HepG2 (cell line): ENCODE results near the gene KAZN. TPM values are rescaled to one million over a fixed set of nuclear protein-coding genes. Genes with fewer than 3 reads are reported as not detected.

Experiments
- ATAC-seq: fragments of 200-7000 bp; cut with Tn5 transposase; 3 replicates; pipeline ENCODE4 v1.9.1; 2020; ENCODE audit warnings: mild to moderate bottlenecking, moderate library complexity
- BruUV-seq: library from RNA; stranded (reverse); fragments of 400-500 nt; replicated peaks from 2 replicates; lab custom pipeline; 2021; lab: Mats Ljungman, UMichigan
- CTCF ChIA-PET: fragments of 300-600 bp; formaldehyde crosslinking; extraction: SDS; loops from one replicate; lab custom pipeline; 2021; ENCODE audit warnings: low total read pairs, inconsistent platforms, low intra/inter-chr PET ratio; lab: Yijun Ruan, JAX
- POLR2A ChIA-PET: fragments of 350-600 bp; sonication (Branson Sonifier 250); formaldehyde crosslinking; loops from one replicate; lab custom pipeline; 2020; ENCODE audit warnings: antibody characterized with exemption, inconsistent platforms; lab: Yijun Ruan, JAX
- DNase-seq: peaks from one replicate; pipeline ENCODE4 v3.0.0-alpha.2; 2015; ENCODE audit warnings: low spot score
- FAIRE-seq: peaks from 3 replicates; lab custom pipeline; 2011; peaks lifted over from hg19 to GRCh38; lab: Jason Lieb, UNC
- H2AFZ ChIP-seq: one replicate; pipeline ENCODE4 v1.6.1; 2011; ENCODE audit warnings: low read length, inconsistent platforms
- H3K27ac ChIP-seq: fragments of 300-600 bp; 3 replicates; pipeline ENCODE4 v1.8.0; 2011; ENCODE audit warnings: mixed run types, mild to moderate bottlenecking, mixed read lengths, low read length, inconsistent platforms; ENCODE audit not compliant: insufficient read depth; ENCODE audit errors: extremely low read length
- H3K27me3 ChIP-seq, 2 experiments: fragments of 200-600 bp in 1 of 2; 2 replicates in 1 of 2; 3 replicates in 1 of 2; pipeline versions ENCODE4 v1.6.0 to v1.8.0; 2011; ENCODE audit warnings: low read length in 2 of 2, mild to moderate bottlenecking in 2 of 2, moderate library complexity in 2 of 2, inconsistent platforms in 1 of 2; ENCODE audit not compliant: insufficient read depth in 2 of 2, control insufficient read depth in 1 of 2
- H3K36me3 ChIP-seq, 2 experiments: fragments of 200-600 bp in 1 of 2; replicated peaks in 1 of 2; 2 replicates in 1 of 2; 3 replicates in 1 of 2; pipeline versions ENCODE4 v1.5.1 to v1.8.0; 2011; ENCODE audit warnings: low read length in 2 of 2, inconsistent platforms in 1 of 2; ENCODE audit not compliant: insufficient read depth in 2 of 2, control insufficient read depth in 1 of 2
- H3K4me1 ChIP-seq: 2 replicates; pipeline ENCODE4 v1.5.1; 2012; ENCODE audit warnings: low read length, inconsistent platforms; ENCODE audit not compliant: insufficient read depth
- H3K4me2 ChIP-seq: 2 replicates; pipeline ENCODE4 v1.6.0; 2011; ENCODE audit warnings: low read depth, low read length, inconsistent platforms
- H3K4me3 ChIP-seq, 3 experiments: fragments of 200-600 bp in 1 of 3; sonication (generic), shearing (Covaris generic) in 1 of 3; replicated peaks in 1 of 3; 2 replicates each; pipeline ENCODE4 v1.5.1; 2011 to 2016; ENCODE audit warnings: low read length in 3 of 3, inconsistent platforms in 2 of 3, low read depth in 2 of 3, mild to moderate bottlenecking in 2 of 3, control low read depth in 1 of 3, mixed read lengths in 1 of 3; ENCODE audit not compliant: insufficient read depth in 1 of 3
- H3K79me2 ChIP-seq: one replicate; pipeline ENCODE4 v1.6.1; 2011; ENCODE audit warnings: low read length, inconsistent platforms; ENCODE audit not compliant: insufficient read depth
- H3K9ac ChIP-seq: 2 replicates; pipeline ENCODE4 v1.6.0; 2011; ENCODE audit warnings: mild to moderate bottlenecking, low read depth, low read length, inconsistent platforms; ENCODE audit not compliant: insufficient read depth
- H3K9me3 ChIP-seq: 2 replicates; pipeline ENCODE4 v1.5.1; 2012; ENCODE audit warnings: mild to moderate bottlenecking, low read length
- H4K20me1 ChIP-seq: 2 replicates; pipeline ENCODE4 v1.6.0; 2011; ENCODE audit warnings: inconsistent platforms, mild to moderate bottlenecking, low read length, moderate library complexity; ENCODE audit not compliant: insufficient read depth
- ASH2L ChIP-seq: fragments of 300-600, 200-600 bp; sonication (generic); IDR thresholded peaks from 2 replicates; pipeline ENCODE4 v1.7.0; 2017; ENCODE audit warnings: low read depth, mild to moderate bottlenecking, moderate library complexity, mixed read lengths, low read length; ENCODE audit not compliant: insufficient read length
- ETV6 ChIP-seq: sonication (generic); formaldehyde crosslinking; conservative IDR thresholded peaks from 2 replicates; pipeline ENCODE4 v1.4.0; 2020; ENCODE audit warnings: missing genetic modification reagents
- FOXP1 ChIP-seq, 2 experiments: fragments of 450-650 bp in 1 of 2; IDR thresholded peaks; 2 replicates each; pipeline ENCODE4 v1.6.1; 2017 to 2018; ENCODE audit warnings: antibody characterized with exemption in 1 of 2
- GZF1 ChIP-seq: sonication (generic); formaldehyde crosslinking; IDR thresholded peaks from 2 replicates; pipeline ENCODE4 v1.5.1; 2020; ENCODE audit warnings: mild to moderate bottlenecking, missing genetic modification reagents
- NFRKB ChIP-seq: fragments of 450-650 bp; IDR thresholded peaks from 2 replicates; pipeline ENCODE4 v1.6.1; 2017
- ZNF10 ChIP-seq: sonication (generic); formaldehyde crosslinking; IDR thresholded peaks from 2 replicates; pipeline ENCODE4 v1.4.0; 2020; ENCODE audit warnings: mild to moderate bottlenecking, low read depth, missing genetic modification reagents, borderline replicate concordance
- ZNF354B ChIP-seq: sonication (generic); formaldehyde crosslinking; IDR thresholded peaks from 2 replicates; pipeline ENCODE4 v1.8.0; 2022; ENCODE audit warnings: mild to moderate bottlenecking, missing genetic modification reagents
- ZNF772 ChIP-seq: sonication (generic); formaldehyde crosslinking; IDR thresholded peaks from 2 replicates; pipeline ENCODE4 v1.5.0; 2020; ENCODE audit warnings: mild to moderate bottlenecking, missing genetic modification reagents
- WGBS: methylation state at CpG from one replicate; pipeline ENCODE4 v1.1.6; 2017; ENCODE audit warnings: low lambda C conversion rate; 5-methylcytosine and 5-hydroxymethylcytosine counted together
- in situ Hi-C: cut with HindIII; loops from 2 replicates; pipeline ENCODE4 v1.10.0; 2017; ENCODE audit warnings: low pct_unique_long_range_greater_than_20kb; ENCODE audit not compliant: extremely low pct_ligation_motif_present
- intact Hi-C: fragments of 100-400 bp; cut with micrococcal nuclease; formaldehyde crosslinking; loops from one replicate; pipeline ENCODE4 v1.10.0; 2022; ENCODE audit not compliant: unreplicated experiment
- polyA plus RNA-seq, 8 experiments: library from polyadenylated mRNA; depleted of rRNA in 3 of 8; stranded (reverse) in 7 of 8; unstranded in 1 of 8; fragments of >200 nt; fragmentation: Illumina TruSeq in 4 of 8; extraction: Trizol in 4 of 8; gene quantifications; 2 replicates each; pipeline versions ENCODE4 v1.2.1 to v1.2.3, GENCODE V29; 2011 to 2016; ENCODE audit warnings: low read depth in 4 of 8, missing spikeins in 1 of 8, mixed read lengths in 1 of 8; ENCODE audit not compliant: insufficient read depth in 1 of 8
- total RNA-seq, 5 experiments: library from RNA; depleted of rRNA; stranded (reverse); fragments of >200 nt; fragmentation: Illumina TruSeq; extraction: Trizol; gene quantifications; 2 replicates each; pipeline ENCODE4 v1.2.3, GENCODE V29; 2016; ENCODE audit warnings: low read depth in 1 of 5
- TF ChIP-seq, protein P1 (sequence below): sonication (generic); formaldehyde crosslinking; IDR thresholded peaks from 2 replicates; pipeline ENCODE4 v1.4.0; 2020; ENCODE audit warnings: mild to moderate bottlenecking, missing genetic modification reagents
- TF ChIP-seq, protein P2 (sequence below), 2 experiments: sonication (generic) in 1 of 2; formaldehyde crosslinking in 1 of 2; IDR thresholded peaks; 2 replicates each; pipeline versions ENCODE4 v1.6.1 to v1.9.0; 2014 to 2022; ENCODE audit warnings: antibody characterized with exemption in 1 of 2, borderline replicate concordance in 1 of 2, inconsistent platforms in 1 of 2, low read depth in 1 of 2, missing genetic modification reagents in 1 of 2

Gene KAZN
- total and polyA plus RNA-seq, 2 of the 13 experiments (the other 11 are each of a cell fraction or from before 2014, with no cell fraction given) = 10.4 to 13.5 TPM

DNA sequence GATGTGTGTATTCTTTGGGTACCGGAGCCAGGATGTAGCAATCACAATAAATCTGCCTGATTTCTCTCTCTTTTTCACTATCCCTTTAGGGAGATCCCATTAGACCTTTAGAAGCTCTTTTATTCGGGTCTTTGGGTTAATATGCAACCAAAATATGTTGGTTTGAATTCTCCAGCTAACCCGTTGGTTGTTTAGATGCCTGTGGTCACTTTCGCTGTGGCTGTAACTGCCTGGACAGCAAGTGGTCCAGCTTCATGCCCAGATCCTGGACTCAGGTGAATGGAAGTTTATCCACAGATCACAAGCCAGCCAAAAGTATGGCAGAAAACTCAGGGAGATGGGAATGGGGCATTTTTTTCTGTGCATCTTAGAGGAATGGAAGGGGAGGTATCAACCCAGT, 12.3 kb downstream of the KAZN start:
- in situ Hi-C loops (no loop called here), intact Hi-C loops (no loop called here)
- FAIRE-seq (no peak), ATAC-seq (no peak), DNase-seq (no peak)
- TF ChIP-seq, protein P1, sequence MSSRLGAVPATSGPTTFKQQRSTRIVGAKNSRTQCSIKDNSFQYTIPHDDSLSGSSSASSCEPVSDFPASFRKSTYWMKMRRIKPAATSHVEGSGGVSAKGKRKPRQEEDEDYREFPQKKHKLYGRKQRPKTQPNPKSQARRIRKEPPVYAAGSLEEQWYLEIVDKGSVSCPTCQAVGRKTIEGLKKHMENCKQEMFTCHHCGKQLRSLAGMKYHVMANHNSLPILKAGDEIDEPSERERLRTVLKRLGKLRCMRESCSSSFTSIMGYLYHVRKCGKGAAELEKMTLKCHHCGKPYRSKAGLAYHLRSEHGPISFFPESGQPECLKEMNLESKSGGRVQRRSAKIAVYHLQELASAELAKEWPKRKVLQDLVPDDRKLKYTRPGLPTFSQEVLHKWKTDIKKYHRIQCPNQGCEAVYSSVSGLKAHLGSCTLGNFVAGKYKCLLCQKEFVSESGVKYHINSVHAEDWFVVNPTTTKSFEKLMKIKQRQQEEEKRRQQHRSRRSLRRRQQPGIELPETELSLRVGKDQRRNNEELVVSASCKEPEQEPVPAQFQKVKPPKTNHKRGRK (CRISPR knock-in tag) = no peak
- TF ChIP-seq ZNF354B (CRISPR knock-in tag) = no peak
- TF ChIP-seq GZF1 (CRISPR knock-in tag) = no peak
- TF ChIP-seq ZNF772 (CRISPR knock-in tag) = no peak
- TF ChIP-seq ZNF10 (CRISPR knock-in tag) = no peak
- TF ChIP-seq ASH2L = no peak
- TF ChIP-seq NFRKB = no peak
- TF ChIP-seq, protein P2, sequence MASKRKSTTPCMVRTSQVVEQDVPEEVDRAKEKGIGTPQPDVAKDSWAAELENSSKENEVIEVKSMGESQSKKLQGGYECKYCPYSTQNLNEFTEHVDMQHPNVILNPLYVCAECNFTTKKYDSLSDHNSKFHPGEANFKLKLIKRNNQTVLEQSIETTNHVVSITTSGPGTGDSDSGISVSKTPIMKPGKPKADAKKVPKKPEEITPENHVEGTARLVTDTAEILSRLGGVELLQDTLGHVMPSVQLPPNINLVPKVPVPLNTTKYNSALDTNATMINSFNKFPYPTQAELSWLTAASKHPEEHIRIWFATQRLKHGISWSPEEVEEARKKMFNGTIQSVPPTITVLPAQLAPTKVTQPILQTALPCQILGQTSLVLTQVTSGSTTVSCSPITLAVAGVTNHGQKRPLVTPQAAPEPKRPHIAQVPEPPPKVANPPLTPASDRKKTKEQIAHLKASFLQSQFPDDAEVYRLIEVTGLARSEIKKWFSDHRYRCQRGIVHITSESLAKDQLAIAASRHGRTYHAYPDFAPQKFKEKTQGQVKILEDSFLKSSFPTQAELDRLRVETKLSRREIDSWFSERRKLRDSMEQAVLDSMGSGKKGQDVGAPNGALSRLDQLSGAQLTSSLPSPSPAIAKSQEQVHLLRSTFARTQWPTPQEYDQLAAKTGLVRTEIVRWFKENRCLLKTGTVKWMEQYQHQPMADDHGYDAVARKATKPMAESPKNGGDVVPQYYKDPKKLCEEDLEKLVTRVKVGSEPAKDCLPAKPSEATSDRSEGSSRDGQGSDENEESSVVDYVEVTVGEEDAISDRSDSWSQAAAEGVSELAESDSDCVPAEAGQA (IDR thresholded peaks at IDR 0.05; ENCODE audit: low read depth) = no peak
- TF ChIP-seq, protein P2 (CRISPR knock-in tag; IDR thresholded peaks at IDR 0.05; ENCODE audit: borderline replicate concordance) = no peak
- TF ChIP-seq ETV6 (CRISPR knock-in tag) = no peak
- TF ChIP-seq FOXP1 (IDR thresholded peaks at IDR 0.05) = no peak
- TF ChIP-seq FOXP1 (CRISPR knock-in tag; IDR thresholded peaks at IDR 0.05) = no peak
- Histone ChIP-seq H3K4me1 (no peaks in the 10 kb centered on the region), H2AFZ (no peak overlapping the region), H4K20me1 (no peaks in the 10 kb centered on the region), H3K4me2 (no peak overlapping the region), H3K79me2 (no peaks in the 10 kb centered on the region), H3K27ac (no peak overlapping the region), H3K36me3 (no peaks in the 10 kb centered on the region), H3K27me3 (peaks cover 3 to 19% of the 10 kb centered on the region in 2 experiments; a peak in 2 of 5 replicates), H3K9me3 (no peaks in the 10 kb centered on the region), H3K9ac (no peak overlapping the region), H3K4me3 (no peak overlapping the region)
- no TSS peak for BruUV-seq
- ChIA-PET POLR2A (no interaction called here), CTCF (no interaction called here)
- 0% methylated on average over 4 of the region's 4 CpGs for WGBS
